Measurements from ENCODE around the gene ID4.

DNA sequence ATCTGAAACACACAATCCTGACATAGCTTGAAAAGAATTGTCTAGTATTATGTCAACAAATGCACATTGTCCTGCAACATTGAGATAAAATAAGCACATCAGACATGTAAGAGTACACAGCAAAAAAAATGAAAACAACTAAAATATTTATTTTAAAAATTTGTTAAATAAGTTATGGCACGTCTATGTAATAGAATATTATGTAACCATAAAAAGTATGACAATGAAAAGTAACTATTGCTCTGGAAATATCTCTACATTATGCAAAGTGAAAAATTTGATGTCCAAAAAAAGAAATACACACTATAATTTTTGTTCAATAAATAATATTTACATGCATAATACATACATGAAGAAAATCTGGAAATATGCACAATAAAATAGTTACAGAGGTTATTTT lies 9.3 kb upstream of the ID4 start:
- no peak for TF ChIP-seq POLR2AphosphoS5 (IDR thresholded peaks at IDR 0.05; ENCODE audit: low read depth, low read length)
- TF ChIP-seq TAF1 (IDR thresholded peaks at IDR 0.05; ENCODE audit: borderline replicate concordance, low read depth, low read length): no peak
- no peak for TF ChIP-seq POLR2A (IDR thresholded peaks at IDR 0.05; ENCODE audit: low read depth, low read length)
